NCI-H1417 (cell line): ENCODE data around the gene FXYD7.
"Not testable (repeated sequence)": the region's sequence is repeated elsewhere in the genome, so short reads cannot be mapped to it uniquely, and the experiment has no call there.

Source experiments
- DNase-seq, 3 experiments: peaks; one replicate each; lab custom pipeline; 2025; lab: John Stamatoyannopoulos, UW

The FXYD7 gene

DNA sequence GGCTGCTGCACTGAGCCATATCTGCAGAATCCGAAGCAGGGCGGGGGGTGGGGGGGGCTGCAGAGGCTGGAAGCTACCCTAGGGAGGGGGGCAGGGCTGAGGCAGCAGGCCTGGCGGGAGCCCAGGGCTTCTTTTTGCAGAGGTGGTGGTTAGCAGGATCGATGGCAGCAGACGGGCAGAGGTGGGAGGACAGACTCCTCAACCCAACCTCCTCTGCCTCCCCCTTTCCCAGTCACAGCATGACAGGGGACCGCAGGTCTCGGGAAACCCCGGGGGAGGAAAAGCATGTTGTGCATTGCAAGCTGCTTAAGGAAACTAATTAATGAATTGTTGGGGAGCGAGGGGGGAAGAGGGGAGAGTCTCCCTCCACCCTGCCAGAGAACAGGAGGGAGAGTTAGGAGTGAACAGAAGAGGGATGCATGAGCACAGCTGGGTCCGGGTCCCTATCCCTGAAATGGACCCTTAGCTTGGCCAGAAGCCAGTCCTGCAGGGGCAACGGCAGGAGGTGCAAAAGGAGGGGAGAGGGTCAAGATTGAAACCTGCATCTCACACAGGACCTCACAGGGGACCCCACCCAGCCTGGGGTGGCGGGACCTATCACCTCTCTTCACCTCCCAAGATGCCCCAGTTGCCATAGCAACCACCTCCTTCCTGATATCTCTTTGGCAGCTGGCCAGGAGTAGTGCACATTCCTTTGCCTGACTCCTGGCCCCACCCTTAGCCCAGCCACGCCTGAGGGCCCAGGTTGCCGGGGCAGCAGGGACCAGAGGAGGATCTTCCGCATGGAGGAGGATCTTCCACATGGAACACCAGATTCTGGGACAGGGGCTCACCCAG, 1.8 kb downstream of the FXYD7 start:
- DNase-seq: peak in 2 of 3 experiments; percentile 25 to 57

DNA sequence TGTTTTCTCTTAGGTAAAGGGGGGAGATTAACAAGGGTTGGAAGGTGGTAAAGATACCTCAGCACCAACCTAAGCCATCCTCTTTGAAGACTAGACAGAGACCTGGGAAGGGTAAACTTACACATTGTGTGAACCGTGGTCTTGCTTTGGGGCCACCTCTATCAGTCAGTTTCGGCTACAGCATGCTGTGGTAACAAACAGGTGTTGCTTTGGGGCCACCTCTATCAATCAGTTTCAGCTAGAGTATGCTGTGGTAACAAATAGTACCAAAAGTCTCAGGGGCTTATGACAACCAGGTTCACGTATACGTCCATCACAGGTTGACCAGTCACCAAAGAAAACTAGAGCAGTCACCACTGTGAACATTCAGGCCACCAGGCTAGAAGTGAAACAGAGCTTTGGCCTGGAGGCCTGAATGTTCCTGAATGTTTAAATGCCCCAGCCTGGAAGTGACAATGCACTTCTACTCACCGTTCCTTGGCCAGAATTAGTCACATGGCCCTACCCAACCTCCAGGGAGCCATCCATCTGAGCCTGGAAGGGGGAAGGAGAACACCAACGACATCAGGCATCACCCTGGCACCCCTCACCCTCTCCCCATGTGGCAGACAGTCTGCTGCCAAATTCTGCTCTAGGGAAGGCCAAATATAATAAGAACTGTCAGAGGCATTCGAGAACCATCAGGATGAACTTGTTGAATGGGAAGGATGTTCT, 3.8 kb downstream of the FXYD7 start:
- DNase-seq: no peak

DNA sequence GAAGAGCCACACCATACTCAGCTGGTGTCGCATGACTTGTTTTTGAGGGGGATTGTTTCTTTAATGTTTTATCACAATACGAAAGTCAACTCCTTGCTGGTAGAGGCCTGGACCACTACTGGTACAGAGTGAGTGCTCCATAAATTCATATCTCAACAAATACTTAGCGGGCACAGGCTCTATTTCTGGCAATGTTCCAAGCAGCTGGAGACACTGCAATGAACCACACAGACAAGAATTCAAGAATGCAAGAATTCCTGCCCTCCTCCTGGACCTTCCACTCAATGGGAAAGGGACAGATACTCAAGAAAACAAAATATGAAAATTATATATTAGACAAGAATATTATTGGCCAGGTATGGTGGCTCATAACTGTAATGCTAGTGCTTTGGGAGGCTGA, 6.4 kb downstream of the FXYD7 start:
- DNase-seq: no peak

DNA sequence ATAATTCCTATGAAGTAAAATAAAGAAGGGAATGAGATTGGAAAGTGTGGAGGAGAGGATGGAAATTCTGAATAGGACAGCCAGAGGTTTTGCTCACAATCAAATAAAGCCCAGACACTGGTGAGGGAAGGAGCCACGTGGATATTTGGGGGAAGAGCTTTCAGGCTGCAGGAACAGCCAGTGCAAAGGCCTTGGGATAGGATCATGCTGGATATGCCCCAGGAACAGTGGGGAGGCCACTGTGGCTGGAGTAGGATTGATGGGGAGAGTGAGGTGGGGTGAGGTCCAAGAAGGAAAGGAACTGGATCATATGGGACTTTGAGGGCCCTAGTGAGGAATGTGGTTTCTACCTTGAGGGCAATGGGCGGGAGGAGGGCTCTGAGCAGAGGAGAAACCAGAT, 7.4 kb downstream of the FXYD7 start:
- DNase-seq: no peak

DNA sequence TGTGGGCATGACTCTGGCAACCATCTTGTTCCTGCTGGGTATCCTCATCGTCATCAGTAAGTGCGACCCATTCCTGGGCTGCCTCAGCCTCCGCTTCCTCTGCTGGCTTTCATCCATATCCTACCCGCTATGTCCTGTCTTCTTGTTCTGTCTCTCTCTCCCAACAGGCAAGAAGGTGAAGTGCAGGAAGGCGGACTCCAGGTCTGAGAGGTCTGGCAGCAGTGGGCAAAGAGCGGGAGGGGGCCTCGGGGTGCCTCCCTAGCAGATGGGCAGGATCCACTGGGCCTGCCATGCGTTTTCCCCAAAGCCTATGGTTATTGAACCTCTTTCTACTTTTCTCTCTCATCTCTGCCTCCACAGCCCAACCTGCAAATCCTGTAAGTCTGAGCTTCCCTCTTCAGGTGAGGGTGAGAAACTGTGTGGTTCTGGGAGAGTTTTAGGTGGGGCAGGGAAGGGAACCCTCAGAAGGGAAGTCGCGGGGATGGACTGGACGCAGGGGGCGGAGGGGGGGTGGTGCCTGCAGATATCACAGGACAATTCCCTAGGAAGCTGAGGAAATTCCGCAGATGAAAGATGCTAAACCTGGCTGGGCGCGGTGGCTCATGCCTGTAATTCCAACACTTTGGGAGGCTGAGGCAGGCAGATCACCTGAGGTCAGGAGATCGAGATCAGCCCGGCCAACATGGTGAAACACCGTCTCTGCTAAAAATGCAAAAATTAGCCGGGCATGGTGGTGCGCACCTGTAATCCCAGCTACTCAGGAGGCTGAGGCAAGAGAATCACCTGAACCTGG, 8.4 kb downstream of the FXYD7 start:
- DNase-seq: peak in 1 of 3 experiments; percentile 1

DNA sequence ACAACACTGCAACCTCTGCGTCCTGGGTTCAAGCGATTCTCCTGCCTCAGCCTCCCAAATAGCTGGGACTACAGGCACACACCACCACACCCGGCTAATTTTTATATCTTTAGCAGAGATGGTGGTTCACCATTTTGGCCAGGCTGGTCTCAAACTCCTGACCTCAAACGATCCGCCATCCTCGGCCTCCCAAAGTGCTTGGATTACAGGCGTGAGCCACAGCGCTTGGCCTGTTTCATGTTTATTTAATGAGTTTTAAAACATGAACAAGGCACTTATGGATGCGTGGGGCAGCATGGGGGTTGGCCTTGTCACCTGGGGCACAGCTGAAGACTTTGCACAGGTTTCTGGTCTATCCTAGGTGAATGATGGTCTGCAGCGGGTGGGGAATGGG, 10.1 kb downstream of the FXYD7 start:
- DNase-seq: not testable (repeated sequence)

DNA sequence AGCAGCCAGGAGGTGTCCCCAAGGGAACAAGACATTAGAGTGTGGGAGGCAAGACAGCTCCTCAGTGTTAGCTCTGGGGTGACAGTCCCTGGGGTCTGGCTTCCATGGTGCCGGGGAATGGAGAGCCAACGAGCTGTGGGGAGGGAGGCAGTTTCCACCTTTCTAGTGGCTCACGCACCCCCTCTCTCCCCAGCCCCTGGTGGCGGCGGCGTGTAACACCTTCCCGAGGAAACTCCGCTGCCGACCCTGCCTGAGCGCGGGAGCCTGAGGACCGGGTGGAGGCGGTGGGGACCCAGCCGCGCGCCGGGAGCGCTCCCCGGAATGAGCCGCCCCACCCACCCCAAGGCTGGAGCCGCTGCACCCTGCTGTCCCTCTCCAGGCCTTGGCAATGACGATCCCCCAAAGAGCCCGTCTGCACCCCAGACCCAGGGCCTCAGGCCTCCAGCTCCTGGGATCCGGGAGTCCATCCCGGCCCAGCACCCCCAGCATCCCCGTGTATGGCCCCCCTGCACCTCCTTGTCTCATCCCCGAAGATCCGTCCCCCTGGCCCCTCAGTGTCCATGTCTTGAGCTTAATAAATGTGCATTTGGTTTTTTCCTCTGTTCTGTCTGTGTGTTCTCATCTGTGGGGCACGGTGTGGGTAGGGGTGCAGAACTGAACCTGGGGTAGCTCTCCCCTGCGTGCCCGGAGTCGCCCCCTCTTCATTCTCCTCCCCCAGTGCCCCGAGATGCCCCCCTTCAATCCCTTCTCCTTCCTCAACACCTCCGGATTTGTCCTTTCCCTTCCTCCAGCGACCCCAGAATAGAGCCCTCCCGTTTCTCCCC, 10.9 kb downstream of the FXYD7 start:
- DNase-seq: peak in 2 of 3 experiments; percentile 19 to 30

DNA sequence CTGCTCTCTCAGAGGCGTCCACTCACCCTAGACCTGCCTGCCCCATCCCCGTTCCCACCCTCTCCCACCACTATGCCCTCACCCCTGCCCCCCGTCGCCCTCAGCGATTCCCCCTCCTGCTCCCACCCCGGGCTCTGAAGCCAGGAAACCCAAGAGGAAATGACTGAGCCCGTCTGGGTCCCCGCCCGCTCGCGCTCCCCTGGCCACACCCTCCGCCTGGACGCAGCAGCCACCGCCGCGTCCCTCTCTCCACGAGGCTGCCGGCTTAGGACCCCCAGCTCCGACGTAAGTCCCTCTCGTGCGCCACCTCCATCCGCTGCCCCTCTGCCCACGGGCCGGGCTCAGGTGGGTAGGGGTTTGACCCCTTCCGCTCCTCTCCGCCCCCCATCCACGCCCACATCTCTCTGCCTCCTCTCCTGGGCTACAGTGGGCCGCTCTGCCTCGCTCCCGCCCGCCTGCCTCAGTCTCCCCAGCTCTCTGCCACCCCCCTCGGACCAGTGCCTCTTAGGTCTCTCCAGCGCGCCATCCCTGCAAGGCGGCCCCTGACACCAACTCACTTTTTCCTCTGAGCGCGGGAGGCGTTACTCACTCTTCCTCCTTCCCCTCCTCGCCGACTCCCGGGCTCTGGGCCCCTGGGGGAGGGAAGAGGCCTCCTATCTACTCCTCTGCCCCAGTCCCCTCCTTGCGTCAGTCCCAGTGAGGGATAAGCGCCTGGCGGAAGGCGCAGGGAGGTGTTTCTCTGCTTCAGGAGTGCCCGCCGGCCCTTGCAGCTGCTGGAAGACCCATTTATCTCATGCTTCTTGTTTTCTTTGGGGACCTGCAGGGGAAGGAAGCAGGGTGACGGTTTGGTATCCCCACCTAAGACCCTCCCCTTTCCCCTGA, 11.7 kb downstream of the FXYD7 start, which contains the start of gene FXYD5:
FXYD5 (plus strand) TSS at position 211 of the 882 bp plus-strand sequence. CDS start 816 bp downstream, outside the sequence.
- DNase-seq: peak in 2 of 3 experiments; percentile 14 to 18

DNA sequence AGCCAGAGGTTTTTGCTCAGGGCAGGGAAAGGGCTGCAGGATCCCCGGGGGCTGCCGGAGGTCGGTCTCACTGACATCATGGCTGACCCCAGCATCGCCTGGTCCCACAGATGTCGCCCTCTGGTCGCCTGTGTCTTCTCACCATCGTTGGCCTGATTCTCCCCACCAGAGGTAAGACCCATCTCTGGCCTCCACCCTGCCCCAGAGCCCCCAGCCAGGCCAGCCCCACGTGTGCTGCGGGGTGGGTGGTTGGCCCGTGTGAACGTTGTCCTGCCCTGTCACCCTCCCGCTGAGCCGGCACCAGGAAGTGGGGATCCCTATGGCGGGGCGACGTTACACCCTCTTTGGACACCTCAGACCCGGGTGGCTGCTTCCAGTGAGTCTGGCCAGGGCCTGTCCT, 12.4 kb downstream of the FXYD7 start:
- DNase-seq: no peak

DNA sequence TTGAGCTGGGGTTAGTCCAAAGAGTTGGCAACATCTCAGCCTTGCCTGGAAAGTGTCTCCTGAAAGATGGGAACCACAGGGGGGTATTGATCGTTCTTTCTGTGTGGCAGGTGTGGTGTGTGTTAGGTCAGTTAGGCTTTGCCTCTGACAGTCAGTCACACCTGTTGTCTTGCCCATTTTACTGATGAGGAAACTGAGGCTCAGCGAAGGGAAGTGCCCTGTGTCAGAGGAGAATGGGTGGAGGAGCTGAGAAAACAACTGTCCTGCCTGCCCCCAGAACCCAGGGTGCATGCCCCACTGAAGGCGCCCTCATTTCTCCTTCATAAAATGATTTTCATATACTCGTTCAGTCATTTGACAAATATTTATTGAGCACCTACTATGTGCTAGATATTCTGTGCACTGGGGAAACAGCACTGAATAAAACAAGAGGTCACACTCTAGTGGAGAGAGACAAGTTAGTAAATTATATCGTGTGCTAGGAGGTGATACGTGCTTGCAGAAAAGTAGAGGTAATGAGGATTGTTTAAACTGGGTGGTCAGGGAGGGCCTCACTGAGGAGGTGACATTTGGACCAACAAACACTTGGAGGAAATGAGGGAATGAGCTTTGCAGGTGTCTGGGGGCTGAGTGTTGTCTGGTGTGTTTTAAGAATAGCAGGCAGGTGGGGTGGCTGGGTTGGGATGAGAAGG, 13.1 kb downstream of the FXYD7 start:
- no peak for DNase-seq

DNA sequence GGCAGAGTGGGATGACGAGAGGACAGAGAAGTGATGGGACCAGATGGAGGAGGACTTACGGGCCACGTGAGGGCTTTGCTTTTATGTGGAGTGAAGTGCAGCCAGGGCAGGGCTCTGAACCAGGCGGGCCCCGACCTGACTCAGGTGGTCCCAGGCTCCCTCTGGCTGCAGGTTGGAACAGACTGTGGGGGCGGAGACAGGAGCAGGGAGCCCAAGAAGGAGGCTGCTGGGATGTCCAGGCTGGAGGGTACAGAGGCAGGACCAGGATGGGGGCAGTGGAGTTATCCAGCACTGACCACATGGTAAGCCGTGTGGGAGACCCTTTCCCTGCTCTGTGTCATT, 13.6 kb downstream of the FXYD7 start:
- DNase-seq: no peak

DNA sequence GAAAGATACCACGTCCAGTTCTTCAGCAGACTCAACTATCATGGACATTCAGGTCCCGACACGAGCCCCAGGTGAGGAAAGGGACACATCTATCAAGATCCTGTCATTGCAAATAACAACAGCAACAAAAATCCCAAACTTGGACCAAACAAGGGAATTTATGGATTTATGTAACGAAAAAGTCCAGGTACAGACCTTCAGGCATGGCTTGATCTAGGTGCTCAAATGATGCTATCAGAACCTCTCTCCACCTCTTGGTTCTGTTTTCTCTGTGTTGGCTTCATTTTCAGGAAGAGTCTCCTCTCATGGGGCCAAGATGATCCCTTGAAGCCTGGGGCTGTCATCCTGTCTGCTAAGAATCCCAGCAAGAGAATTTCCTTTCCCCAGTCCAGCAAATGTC, 14.4 kb downstream of the FXYD7 start:
- DNase-seq: no peak

DNA sequence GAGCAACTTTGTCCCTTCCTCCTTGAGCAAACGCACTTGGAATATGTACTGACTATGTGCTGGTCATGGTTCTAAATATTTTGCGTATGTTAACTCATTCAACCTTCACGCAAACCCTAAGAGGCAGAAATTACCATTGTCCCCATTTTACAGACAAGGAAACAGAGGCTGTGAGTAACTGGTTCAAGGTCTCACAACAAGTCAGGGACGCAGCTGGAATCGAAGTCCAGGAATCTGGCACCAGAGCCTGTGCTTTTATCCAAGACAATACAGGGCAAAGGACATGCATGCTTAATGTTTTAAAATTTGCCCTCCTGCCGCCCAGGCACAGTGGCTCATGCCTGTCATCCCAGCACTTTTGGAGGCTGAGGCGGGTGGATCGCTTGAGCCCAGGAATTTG, 16.6 kb downstream of the FXYD7 start:
- DNase-seq: no peak

DNA sequence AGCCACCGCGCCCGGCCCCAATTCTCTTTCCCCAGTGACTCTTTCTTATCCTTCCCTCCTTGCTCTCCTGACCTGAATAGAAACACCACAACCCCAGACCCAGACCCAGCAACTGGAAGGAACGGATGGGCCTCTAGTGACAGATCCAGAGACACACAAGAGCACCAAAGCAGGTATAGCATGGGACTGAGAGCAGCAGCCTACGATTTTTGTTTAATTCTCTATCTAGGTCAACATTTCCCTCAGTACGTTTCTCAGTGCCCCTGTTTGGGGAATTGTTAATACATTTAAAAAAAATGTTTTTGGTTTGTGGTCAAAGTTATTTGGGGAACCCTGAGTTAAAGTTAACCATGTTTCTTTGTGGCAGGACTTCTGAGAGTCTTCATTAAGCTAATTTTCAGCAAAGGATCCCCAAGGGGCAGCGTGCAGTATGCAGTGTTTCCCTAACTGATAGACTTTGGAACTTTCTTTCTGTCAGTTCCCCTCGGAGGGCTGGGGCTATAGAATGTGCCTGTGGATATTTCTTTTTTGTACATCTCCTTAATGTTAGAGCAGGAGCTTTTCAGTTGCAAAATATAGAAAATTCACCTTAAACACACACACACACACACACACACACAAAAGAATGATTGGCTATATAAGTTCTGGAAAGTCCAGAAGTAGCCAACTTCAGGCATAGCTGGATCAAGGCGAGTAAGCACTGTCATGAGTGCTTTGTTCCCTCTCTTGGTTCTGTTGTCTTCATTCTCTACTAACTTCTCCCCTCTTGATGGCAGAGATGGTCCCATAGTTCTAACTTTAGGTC, 17.8 kb downstream of the FXYD7 start:
- DNase-seq: no peak

DNA sequence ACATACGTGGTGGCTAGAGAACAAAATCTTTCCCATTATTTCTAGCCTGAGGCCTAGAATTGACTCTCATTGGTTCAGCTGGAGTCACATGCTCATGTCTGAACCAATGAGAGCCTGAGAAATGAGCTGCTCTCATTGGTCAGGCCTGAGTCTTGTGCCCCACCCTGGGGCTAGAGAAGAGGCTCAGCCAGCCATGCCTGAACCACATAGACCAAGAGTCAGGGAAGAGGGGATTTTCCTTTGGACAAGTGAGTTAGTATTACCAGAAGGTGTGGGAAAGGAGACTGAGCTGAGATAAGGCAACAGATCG, 18.3 kb downstream of the FXYD7 start:
- DNase-seq: no peak

DNA sequence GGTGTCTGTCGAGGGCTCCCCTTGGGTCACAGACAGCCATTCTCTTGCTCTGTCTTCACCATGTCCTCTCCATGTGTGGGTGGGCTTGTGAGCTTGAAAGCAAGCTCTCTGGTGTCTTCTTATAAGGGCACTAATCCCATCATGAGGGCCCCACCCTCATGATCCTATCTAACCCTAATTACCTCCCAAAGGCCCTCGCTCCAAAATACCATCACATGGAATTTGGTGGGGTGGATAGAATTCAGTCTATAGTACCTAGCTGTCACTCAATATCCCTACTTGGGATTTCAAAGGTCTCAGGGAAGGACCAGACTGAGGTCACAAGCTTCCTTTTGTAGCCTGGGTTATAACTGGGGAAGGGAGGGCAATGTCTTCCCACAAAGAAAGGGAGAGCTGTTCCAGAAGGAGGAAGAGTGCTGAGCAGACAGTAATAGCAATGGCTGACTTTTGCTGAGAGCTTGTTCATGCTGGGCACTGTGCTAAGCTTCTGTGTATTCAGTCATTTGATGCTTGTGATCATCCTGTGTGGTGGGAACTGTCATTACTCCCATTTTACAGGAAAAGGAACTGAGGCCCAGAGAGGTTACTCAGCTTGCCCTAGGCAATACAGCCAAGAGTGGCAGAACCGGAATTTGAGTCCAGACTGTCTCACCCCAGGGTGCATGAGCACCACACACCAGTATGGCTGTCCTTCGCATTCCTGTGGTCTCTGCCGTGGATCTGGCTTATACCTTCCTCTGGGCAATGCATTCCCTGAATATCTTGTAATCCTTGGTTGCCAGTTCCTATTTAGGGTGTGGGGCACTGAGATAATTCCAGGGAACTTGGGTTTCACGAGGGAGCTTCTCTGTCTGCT, 19.6 kb downstream of the FXYD7 start:
- DNase-seq: no peak

DNA sequence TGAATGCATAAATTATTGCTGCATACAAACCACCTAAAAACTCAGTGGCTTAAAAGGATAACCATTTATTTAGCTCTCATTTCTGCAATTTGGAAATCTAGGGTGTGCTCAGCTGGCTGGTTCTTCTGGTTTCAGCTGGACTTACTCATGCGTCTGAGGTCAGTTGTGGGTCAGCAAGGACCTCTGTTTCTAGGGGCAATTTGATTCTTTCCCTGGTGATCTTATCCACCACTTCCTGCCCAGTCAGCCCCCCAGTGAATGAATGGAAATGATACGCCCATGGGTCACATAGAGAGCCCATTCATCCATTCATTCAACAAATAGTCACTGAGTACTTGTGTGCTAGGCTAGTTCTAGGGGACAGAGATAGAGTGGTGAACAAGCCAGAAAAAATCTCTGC, 21.4 kb downstream of the FXYD7 start:
- no peak for DNase-seq
